ENCODE results near the gene ANKRD42.

- TF ChIP-seq POLR2A (IDR thresholded peaks at IDR 0.05; ENCODE audit: low read depth, low read length) (no peak), POLR2AphosphoS5 (IDR thresholded peaks at IDR 0.05; ENCODE audit: low read depth, low read length) (no peak), TAF1 (IDR thresholded peaks at IDR 0.05; ENCODE audit: borderline replicate concordance, low read depth, low read length) (no peak)
Observed at GRCh38 chr11:83256602-83257340, 63.3 kb downstream of the ANKRD42 start.

All from GM12892 (cell line).